PFSK-1 (cell line): ENCODE results near the gene TTLL12.

Source experiments
- FOXP2 ChIP-seq: optimal IDR thresholded peaks from 2 replicates; pipeline ENCODE3; 2011; ENCODE audit warnings: borderline replicate concordance, control low read depth, inconsistent platforms; ENCODE audit not compliant: insufficient read depth; ENCODE audit errors: extremely low read length, extremely low read depth
- POLR2AphosphoS5 ChIP-seq: IDR thresholded peaks from 2 replicates; pipeline ENCODE4 v1.6.1; 2012; ENCODE audit warnings: low read depth, mild to moderate bottlenecking, control low read depth, low read length, moderate library complexity
- REST ChIP-seq, 2 experiments: IDR thresholded peaks; 2 replicates each; pipeline versions ENCODE4 v1.6.1 to v1.8.0; 2011 to 2012; ENCODE audit warnings: low read depth in 2 of 2, low read length in 2 of 2, control low read depth in 1 of 2, inconsistent platforms in 1 of 2, mild to moderate bottlenecking in 1 of 2, moderate library complexity in 1 of 2; ENCODE audit not compliant: insufficient read depth in 1 of 2
- SIN3A ChIP-seq: IDR thresholded peaks from 2 replicates; pipeline ENCODE4 v1.6.1; 2012; ENCODE audit warnings: mild to moderate bottlenecking, low read length, moderate library complexity, borderline replicate concordance; ENCODE audit not compliant: insufficient read depth
- TAF1 ChIP-seq: IDR thresholded peaks from 2 replicates; pipeline ENCODE4 v1.6.1; 2012; ENCODE audit warnings: low read length, control low read depth, borderline replicate concordance; ENCODE audit not compliant: insufficient read depth

The TTLL12 gene

DNA sequence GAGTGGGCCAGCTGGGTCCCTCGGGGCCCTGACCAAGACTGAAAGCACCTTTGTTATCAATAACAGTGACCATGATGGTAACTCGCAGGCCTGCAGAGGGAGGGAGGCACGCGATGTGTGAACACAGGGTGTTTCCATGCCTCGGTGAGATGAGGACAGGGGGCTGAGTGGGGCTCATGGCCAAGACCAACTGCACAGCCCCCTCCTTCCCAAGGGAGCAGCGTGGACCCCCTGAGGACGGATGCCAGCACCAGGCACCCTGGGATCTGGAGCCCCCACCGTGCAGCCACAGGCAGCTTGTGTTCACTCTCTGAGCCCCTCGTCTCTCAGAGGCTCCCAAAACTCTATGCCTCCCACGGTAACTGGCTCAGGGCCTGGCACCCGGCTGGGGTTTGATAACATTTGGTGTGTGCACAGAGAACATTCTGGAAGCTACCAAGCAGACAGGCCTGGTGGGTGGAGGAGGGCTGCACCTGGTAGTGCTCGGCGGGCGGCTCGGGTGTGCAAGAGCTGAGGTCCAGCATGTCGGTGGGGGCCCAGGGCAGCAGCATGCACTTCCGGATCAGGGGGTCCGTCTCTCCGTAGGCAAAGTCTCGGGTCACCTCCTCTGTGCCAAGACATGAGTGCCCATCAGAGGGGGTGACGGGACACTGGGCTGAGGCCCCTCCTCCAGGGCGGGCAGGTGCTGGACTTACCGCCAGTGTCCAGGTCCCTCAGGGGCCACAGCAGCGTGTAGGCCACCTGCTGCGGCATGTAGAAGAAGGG, 7.6 kb downstream of the TTLL12 start:
- no peak for TF ChIP-seq SIN3A
- no peak for TF ChIP-seq FOXP2
- TF ChIP-seq POLR2AphosphoS5: no peak
- no peak for TF ChIP-seq TAF1
- no peak for TF ChIP-seq REST (IDR thresholded peaks at IDR 0.05; ENCODE audit: insufficient read depth in 1 of 2, low read depth in 2 of 2, low read length in 2 of 2)

- TF ChIP-seq POLR2AphosphoS5 (no peak), SIN3A (no peak), REST (IDR thresholded peaks at IDR 0.05; ENCODE audit: insufficient read depth in 1 of 2, low read depth in 2 of 2, low read length in 2 of 2) (no peak), TAF1 (no peak), FOXP2 (no peak)
Measured at GRCh38 chr22:43177479-43177878, 9.5 kb downstream of the TTLL12 start.

GRCh38 chr22:43176090-43176489, 10.8 kb downstream of the TTLL12 start:
- TF ChIP-seq SIN3A (no peak), FOXP2 (no peak), REST (IDR thresholded peaks at IDR 0.05; ENCODE audit: insufficient read depth in 1 of 2, low read depth in 2 of 2, low read length in 2 of 2) (no peak), POLR2AphosphoS5 (no peak), TAF1 (no peak)

- no peak for TF ChIP-seq TAF1
Measured at GRCh38 chr22:43174941-43175531, 11.9 kb downstream of the TTLL12 start.

- TF ChIP-seq FOXP2: no peak
- TF ChIP-seq REST (IDR thresholded peaks at IDR 0.05; ENCODE audit: insufficient read depth in 1 of 2, low read depth in 2 of 2, low read length in 2 of 2): no peak
- TF ChIP-seq POLR2AphosphoS5: no peak
- TF ChIP-seq SIN3A: no peak
- no peak for TF ChIP-seq TAF1
Measured at GRCh38 chr22:43173976-43174720, 12.8 kb downstream of the TTLL12 start.
